NCI-H2029 (cell line): ENCODE results near the gene LEPR.
A peak's percentile ranks its signal among the peaks of the same experiment; 100 is the strongest.
"Not testable (repeated sequence)": the region's sequence is repeated elsewhere in the genome, so short reads cannot be mapped to it uniquely, and the experiment has no call there.

ENCODE experiments used
- DNase-seq: peaks from one replicate; lab custom pipeline; 2025; lab: John Stamatoyannopoulos, UW

Gene LEPR

GRCh38 chr1:65420590-65421350 lies at the start of gene LEPR, which contains the start of gene LEPROT:
Gene LEPR (plus strand): TSS chr1:65420668. CDS start chr1:65565566, 144,898 bp downstream.
Gene LEPROT (plus strand): TSS chr1:65420668. CDS start chr1:65420725, 57 bp downstream.
- peak; percentile 23 for DNase-seq

- no peak for DNase-seq
These were observed 48.9 kb upstream of the LEPR start for GRCh38 chr1:65371544-65371943.

- DNase-seq = no peak
These were observed 47.9 kb upstream of the LEPR start for GRCh38 chr1:65372557-65372956.

GRCh38 chr1:65377496-65378246 lies 42.8 kb upstream of the LEPR start:
- no peak for DNase-seq

DNA sequence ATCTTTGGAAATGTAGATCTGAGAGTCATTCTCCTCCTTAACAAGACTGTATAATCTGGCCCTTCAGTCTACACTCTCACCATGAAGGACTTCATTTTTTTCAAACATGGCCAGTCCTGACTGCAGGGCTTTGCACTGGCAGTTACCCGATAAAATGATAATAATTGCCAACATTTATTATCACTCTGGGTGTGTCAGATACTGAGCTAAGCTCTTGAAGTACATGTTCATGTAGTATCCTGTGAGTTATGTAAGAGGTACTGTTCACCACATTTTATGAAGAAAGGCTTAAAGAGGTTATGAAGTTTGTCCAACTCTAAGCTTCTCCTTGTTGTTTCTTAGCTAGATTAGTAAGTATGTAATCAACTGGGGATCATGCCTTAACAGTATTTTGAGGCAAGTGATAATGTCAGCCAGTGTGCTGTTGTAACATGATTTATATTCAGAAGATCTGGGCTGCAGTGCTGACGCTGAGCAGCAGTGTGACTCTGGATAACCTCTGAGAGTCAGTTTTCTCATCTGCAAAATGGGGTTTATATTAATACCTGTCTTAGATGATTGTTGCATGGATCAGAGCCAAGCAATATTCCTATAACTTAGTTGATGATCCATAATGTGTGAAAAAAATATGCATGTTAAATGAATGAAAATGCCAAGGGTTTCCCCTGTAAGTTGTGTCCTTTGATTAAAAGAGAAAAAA lies 42.1 kb upstream of the LEPR start:
- DNase-seq = no peak

- not testable (repeated sequence) for DNase-seq
These were observed 36.0 kb upstream of the LEPR start for GRCh38 chr1:65384426-65384825.

GRCh38 chr1:65386439-65386838 lies 34.0 kb upstream of the LEPR start:
- no peak for DNase-seq

GRCh38 chr1:65387821-65388220 lies 32.6 kb upstream of the LEPR start:
- no peak for DNase-seq

DNA sequence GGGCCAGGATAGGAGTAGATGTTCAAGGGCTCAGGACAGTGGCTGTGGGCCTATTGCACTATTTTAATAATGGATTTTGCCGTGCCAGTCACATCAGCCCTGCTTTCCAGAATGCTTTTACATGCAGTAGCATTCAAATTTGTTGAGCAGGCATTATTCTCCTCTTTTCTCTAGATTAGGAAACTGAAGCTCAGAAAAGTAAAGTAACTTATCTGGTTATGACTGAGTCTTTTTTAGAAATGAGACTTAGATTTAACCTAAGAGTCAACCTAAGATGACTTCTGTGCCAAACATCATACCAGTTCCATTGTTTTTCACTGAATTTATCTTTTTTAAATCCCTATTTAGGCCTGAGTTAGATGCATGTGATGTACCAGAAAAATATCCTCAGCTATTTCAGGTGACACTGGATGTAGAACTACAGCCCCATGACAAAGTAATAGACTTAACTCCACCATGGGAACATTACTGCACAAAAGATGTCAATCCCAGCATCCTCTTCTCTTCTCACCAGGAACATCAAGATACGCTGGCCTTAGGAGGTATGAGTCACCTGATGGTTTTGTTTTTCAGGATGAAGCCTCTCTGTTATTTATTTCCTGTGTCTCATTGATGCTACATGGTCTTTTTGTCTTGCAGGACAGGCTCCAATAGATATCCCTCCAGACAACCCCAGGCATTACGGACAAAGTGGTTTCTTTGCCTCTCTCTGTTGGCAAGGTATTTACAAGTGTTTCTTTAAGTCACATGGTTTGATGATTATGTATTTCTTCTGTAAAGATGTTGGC lies 31.4 kb upstream of the LEPR start:
- no peak for DNase-seq

DNA sequence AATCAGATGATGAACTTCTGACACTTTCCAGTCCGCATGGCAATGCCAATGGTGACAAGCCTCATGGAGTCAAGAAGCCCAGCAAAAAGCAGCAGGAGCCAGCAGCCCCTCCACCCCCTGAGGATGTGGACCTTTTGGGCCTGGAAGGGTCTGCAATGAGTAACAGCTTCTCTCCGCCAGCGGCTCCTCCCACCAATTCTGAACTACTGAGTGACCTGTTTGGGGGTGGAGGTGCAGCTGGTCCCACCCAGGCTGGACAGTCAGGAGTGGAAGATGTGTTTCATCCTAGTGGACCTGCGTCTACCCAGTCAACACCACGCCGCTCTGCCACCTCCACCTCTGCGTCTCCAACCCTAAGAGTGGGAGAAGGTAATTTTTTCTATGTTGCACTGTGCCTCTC lies 28.0 kb upstream of the LEPR start:
- DNase-seq = no peak

GRCh38 chr1:65393347-65393746 lies 27.1 kb upstream of the LEPR start:
- DNase-seq = no peak

DNA sequence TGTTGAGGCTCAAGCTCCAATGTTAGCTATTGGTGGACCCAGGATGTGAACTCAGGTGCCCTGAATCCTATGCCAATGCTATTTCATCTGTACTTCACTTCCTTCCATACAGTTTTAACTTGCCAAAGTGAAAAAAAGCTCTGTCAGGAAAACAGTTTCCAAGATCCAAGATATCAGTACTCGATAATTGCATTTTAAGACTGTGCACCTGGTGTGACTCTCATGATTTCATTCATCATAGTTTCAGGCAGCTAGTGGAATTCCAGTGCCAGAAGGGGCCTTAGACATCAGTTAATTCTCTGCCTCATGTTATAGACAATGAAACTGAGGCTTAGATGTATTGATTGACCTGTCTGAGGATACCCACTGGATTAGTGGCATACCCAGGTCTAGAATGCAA lies 26.5 kb upstream of the LEPR start:
- no peak for DNase-seq

DNA sequence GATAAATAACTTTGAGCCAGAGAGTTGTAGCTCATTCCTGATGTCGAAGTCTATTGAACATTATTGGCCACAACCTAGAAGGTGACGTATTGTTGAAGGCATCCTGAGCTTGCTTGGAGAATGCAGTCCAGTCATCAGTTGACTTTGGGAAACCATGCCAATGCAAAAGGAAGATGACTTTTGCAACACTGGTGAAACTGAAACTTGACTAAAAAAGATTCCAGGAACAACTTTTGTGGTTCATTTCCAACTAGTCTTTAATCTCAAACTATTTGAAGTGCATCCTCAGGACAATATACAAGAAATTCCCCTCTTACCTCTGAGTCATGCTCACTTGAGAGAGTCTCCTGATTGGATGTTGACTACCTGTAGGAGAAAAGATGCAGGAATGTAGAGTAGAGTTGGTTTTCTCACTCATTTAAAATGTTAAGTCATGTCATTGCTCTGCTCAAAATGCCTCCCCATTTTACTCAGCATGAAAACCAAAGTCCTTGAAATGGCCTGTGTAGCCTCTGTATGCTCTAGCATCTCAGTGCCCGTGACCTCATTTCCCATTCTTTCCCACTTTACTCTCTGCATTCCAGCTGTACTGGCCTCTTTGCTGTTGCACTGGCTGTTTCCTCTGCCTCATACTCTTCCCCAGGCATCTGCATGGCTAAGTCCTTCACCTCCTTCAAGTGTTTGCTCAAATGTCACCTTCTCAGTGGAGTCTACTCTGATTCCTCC lies 24.4 kb upstream of the LEPR start:
- DNase-seq = peak; percentile 49

DNA sequence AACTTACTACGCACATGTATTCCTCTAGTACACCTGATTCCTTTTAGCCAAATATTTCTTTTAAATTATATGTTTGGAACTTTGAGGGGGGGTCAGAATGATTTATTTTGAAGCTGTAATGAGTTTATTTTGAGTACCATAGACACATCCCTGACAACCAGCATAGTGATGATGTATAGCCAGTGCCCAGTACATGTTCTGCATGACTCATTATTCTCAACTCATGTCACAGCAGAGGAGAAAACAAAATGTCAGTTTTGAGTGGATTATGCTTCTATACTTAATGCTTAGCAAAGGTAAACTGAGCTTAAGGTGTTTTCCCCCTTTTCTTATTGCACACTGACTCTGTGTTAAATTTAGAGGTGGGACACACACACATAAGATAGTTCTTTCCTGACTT lies 22.4 kb upstream of the LEPR start:
- DNase-seq = no peak

DNA sequence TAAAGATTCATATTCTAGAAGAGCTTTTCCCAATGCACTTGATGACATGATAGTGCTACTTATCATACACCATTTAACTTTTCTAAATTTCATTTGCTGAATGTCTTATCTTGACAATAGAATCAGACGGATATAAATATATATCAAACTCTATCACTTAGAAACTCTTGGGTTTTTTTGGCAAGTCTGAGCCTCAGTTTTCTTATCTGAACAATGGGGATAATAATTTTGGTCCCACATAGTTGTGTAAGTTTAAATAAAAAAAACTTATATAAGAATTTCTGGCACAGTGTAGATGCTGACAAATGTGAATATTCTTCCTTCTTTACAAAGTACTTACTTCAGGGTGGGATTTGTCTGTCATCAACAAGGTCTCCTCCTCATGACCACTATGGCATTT lies 21.5 kb upstream of the LEPR start:
- DNase-seq = no peak

DNA sequence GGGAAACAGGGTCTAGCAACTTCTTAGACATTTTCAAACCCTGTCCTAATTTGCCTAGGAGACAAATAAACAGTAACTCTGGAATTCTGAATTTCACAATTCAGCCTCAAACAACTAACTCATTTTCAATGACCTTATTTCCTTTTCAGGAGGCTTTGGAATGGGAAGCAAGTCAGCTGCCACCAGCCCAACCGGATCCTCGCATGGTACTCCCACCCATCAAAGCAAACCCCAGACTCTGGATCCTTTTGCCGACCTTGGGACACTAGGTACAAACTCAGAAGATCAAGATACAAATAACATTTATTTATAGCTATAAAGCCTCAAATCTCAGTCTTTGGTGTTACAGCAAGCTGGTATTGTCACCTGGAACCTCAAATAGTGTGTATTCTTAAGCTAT lies 18.9 kb upstream of the LEPR start:
- DNase-seq = no peak

DNA sequence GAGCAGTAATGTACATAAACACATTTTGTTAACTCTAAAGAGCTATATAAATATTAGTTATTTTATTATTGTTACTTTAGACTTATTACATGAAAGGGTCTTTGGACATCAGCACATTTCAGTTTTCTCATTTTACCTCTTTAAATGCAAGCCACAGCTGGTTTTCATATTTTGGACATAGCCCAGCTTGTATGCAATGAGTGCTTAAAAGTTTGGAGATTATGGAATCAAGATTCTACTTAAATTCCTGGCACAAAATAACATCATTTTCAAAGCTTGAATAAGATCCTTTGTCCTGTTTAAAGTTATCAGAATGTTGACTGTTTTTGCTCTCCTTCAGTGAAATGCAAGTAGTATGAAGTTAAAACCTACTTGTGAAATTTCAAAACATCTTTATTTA lies 15.5 kb upstream of the LEPR start:
- no peak for DNase-seq

GRCh38 chr1:65407877-65408276 lies 12.6 kb upstream of the LEPR start:
- DNase-seq = no peak

GRCh38 chr1:65409314-65409713 lies 11.2 kb upstream of the LEPR start:
- no peak for DNase-seq

GRCh38 chr1:65409816-65410326 lies 10.6 kb upstream of the LEPR start:
- DNase-seq = no peak
